Erythroblast (primary cell): ENCODE results near the gene HRH3.

ENCODE experiments used
- GATA1 ChIP-seq: IDR thresholded peaks from 2 replicates; pipeline ENCODE4 v1.6.1; 2011; ENCODE audit warnings: low read depth, mild to moderate bottlenecking, control low read depth, low read length, moderate library complexity
- POLR2A ChIP-seq: IDR thresholded peaks from 2 replicates; pipeline ENCODE4 v1.6.1; 2011; ENCODE audit warnings: mild to moderate bottlenecking, low read length

DNA sequence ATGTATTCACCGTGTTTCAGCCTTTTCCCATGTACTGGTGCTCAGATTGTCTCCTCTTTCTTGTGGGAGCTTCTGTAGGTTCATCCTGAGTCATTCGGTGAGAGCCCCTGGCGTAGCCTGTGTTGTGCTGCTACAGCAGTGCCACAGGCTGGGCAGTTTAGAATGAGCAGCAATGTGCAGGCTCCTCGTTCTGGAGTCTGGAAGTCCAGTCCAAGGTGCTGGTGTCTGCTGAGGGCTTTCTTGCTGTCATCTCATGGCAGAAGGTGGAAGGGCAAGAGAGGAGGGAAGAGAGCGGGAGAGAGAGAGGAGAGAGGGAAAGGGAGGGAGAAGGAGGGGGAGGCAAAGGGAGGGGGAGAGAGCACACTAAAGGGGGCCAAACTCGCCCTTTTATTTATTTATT is 33.3 kb upstream of the HRH3 start:
- TF ChIP-seq POLR2A = no peak
- TF ChIP-seq GATA1 = no peak
